MM.1S (cell line): ENCODE measurements around the gene KIZ.
"Not testable (repeated sequence)": the region's sequence is repeated elsewhere in the genome, so short reads cannot be mapped to it uniquely, and the experiment has no call there.

Experiments
- CTCF ChIP-seq: fragments of 300-600 bp; sonication (generic); IDR thresholded peaks from 2 replicates; pipeline ENCODE4 v1.5.1; 2016; ENCODE audit warnings: antibody characterized with exemption, low read length, mixed read lengths
- EZH2phosphoT487 ChIP-seq: fragments of 300-600 bp; sonication (generic); IDR thresholded peaks from 2 replicates; pipeline ENCODE4 v1.6.1; 2018; ENCODE audit warnings: antibody characterized with exemption, low read length

- TF ChIP-seq CTCF, EZH2phosphoT487: not testable (repeated sequence)
Measured at GRCh38 chr20:21247603-21248095, 121.8 kb downstream of the KIZ start.
